HCT116 (cell line): ENCODE data around the gene GRIK4. TPM values are rescaled to one million over a fixed set of nuclear protein-coding genes. Genes with fewer than 3 reads are reported as not detected.

Source experiments
- ATAC-seq: fragments of 200-7000 bp; cut with Tn5 transposase; 2 replicates; pipeline ENCODE4 v1.9.1; 2020; ENCODE audit warnings: mild to moderate bottlenecking, moderate library complexity
- BruUV-seq: library from RNA; stranded (reverse); fragments of 400-500 nt; replicated peaks from 2 replicates; lab custom pipeline; 2021; lab: Mats Ljungman, UMichigan
- CTCF ChIA-PET: fragments of 300-600 bp; sonication (Branson Sonifier 250); formaldehyde crosslinking; loops from one replicate; lab custom pipeline; 2021; ENCODE audit warnings: antibody characterized with exemption; lab: Charles Lee
- POLR2A ChIA-PET: fragments of 300-600, 350-600 bp; sonication (Branson Sonifier 250); formaldehyde crosslinking; loops from one replicate; lab custom pipeline; 2021; ENCODE audit warnings: antibody characterized with exemption; lab: Charles Lee
- RAD21 ChIA-PET, 2 experiments: fragments of 300-600 bp; sonication (Branson Sonifier 250); formaldehyde crosslinking; loops; one replicate each; lab custom pipeline; 2023; ENCODE audit warnings: low total read pairs in 2 of 2; ENCODE audit not compliant: uncharacterized antibody in 2 of 2, unreplicated experiment in 2 of 2, low non-redundant PET in 1 of 2; lab: Charles Lee
- DNase-seq: peaks from one replicate; pipeline ENCODE4 v3.0.0-alpha.2; 2010; ENCODE audit warnings: low read depth, low spot score
- H2AFZ ChIP-seq: fragments of 200-600 bp; shearing (Covaris generic), sonication (generic); 2 replicates; pipeline ENCODE4 v1.6.1; 2017; ENCODE audit warnings: low read depth, mixed run types, mixed read lengths, antibody characterized with exemption, low read length; ENCODE audit not compliant: poor library complexity, severe bottlenecking
- H3K27ac ChIP-seq: 2 replicates; pipeline ENCODE4 v1.5.1; 2012; ENCODE audit warnings: low read depth, low read length
- H3K27me3 ChIP-seq: fragments of 200-600 bp; sonication (generic); 2 replicates; pipeline ENCODE4 v1.6.1; 2016; ENCODE audit warnings: mixed run types, low read length, mixed read lengths; ENCODE audit not compliant: insufficient read depth
- H3K36me3 ChIP-seq, 2 experiments: fragments of 200-500 bp in 1 of 2; fragments of 200-600 bp in 1 of 2; sonication (Bioruptor generic) in 1 of 2; sonication (generic) in 1 of 2; 2 replicates each; pipeline versions ENCODE4 v1.5.1 to v1.6.1; 2014 to 2016; ENCODE audit warnings: low read length in 2 of 2, inconsistent platforms in 1 of 2, mixed read lengths in 1 of 2, mixed run types in 1 of 2; ENCODE audit not compliant: insufficient read depth in 2 of 2, control insufficient read depth in 1 of 2
- H3K4me1 ChIP-seq, 2 experiments: fragments of 200-600 bp in 1 of 2; sonication (generic) in 1 of 2; 2 replicates each; pipeline versions ENCODE4 v1.5.1 to v1.6.1; 2012 to 2017; ENCODE audit warnings: low read length in 2 of 2, inconsistent platforms in 1 of 2, mild to moderate bottlenecking in 1 of 2, mixed read lengths in 1 of 2, mixed run types in 1 of 2, moderate library complexity in 1 of 2; ENCODE audit not compliant: insufficient read depth in 2 of 2, control insufficient read depth in 1 of 2
- H3K4me2 ChIP-seq: fragments of 200-600 bp; sonication (generic); 2 replicates; pipeline ENCODE4 v1.6.1; 2017; ENCODE audit warnings: mixed run types, low read length, mixed read lengths
- H3K4me3 ChIP-seq, 2 experiments: fragments of 200-600 bp in 1 of 2; sonication (generic) in 1 of 2; replicated peaks in 1 of 2; 2 replicates each; pipeline ENCODE4 v1.5.1; 2011 to 2016; ENCODE audit warnings: low read length in 2 of 2, control low read depth in 1 of 2, low read depth in 1 of 2, mild to moderate bottlenecking in 1 of 2, mixed read lengths in 1 of 2, mixed run types in 1 of 2
- H3K79me2 ChIP-seq: fragments of 200-600 bp; sonication (generic); 2 replicates; pipeline ENCODE4 v1.6.1; 2017; ENCODE audit warnings: mild to moderate bottlenecking, mixed run types, low read length, moderate library complexity, mixed read lengths; ENCODE audit not compliant: insufficient read depth
- H3K9ac ChIP-seq: fragments of 200-600 bp; sonication (generic); 2 replicates; pipeline ENCODE4 v1.6.1; 2016; ENCODE audit warnings: low read length, mixed read lengths
- H3K9me2 ChIP-seq: fragments of 200-600 bp; sonication (generic), shearing (Covaris generic); 2 replicates; pipeline ENCODE4 v1.6.1; 2017; ENCODE audit warnings: mixed run types, mild to moderate bottlenecking, moderate library complexity; ENCODE audit not compliant: insufficient read depth
- H3K9me3 ChIP-seq, 2 experiments: fragments of 200-500 bp in 1 of 2; fragments of 200-600 bp in 1 of 2; sonication (Bioruptor generic) in 1 of 2; sonication (generic) in 1 of 2; 2 replicates each; pipeline ENCODE4 v1.6.1; 2014 to 2017; ENCODE audit warnings: low read length in 2 of 2, mixed read lengths in 2 of 2, inconsistent platforms in 1 of 2, low read depth in 1 of 2, mild to moderate bottlenecking in 1 of 2, mixed run types in 1 of 2, moderate library complexity in 1 of 2; ENCODE audit not compliant: control insufficient read depth in 1 of 2, insufficient read depth in 1 of 2
- H4K20me1 ChIP-seq: fragments of 200-600 bp; sonication (generic), shearing (Covaris generic); 2 replicates; pipeline ENCODE4 v1.6.1; 2017; ENCODE audit warnings: mixed run types, mild to moderate bottlenecking, moderate library complexity; ENCODE audit not compliant: insufficient read depth
- ATF3 ChIP-seq: IDR thresholded peaks from 2 replicates; pipeline ENCODE4 v1.6.1; 2012
- CEBPB ChIP-seq: IDR thresholded peaks from 2 replicates; pipeline ENCODE4 v1.6.1; 2012; ENCODE audit warnings: low read depth
- CTCF ChIP-seq, 3 experiments: fragments of 200-600 bp in 1 of 3; sonication (generic) in 1 of 3; IDR thresholded peaks in 2 of 3; conservative IDR thresholded peaks in 1 of 3; 2 replicates each; pipeline ENCODE4 v1.5.1; 2012 to 2017; ENCODE audit warnings: low read depth in 2 of 3, low read length in 2 of 3, antibody characterized with exemption in 1 of 3, borderline replicate concordance in 1 of 3, control low read depth in 1 of 3, mild to moderate bottlenecking in 1 of 3, mixed read lengths in 1 of 3, mixed run types in 1 of 3, moderate library complexity in 1 of 3; ENCODE audit not compliant: insufficient read depth in 1 of 3
- ELF1 ChIP-seq: IDR thresholded peaks from 2 replicates; pipeline ENCODE4 v1.6.1; 2012; ENCODE audit warnings: low read depth, borderline replicate concordance
- EZH2 ChIP-seq: fragments of 200-600 bp; sonication (generic); IDR thresholded peaks from 2 replicates; pipeline ENCODE4 v1.6.1; 2017; ENCODE audit warnings: antibody characterized with exemption, mixed run types
- EZH2phosphoT487 ChIP-seq: fragments of 200-600 bp; IDR thresholded peaks from 2 replicates; pipeline ENCODE4 v1.6.1; 2018; ENCODE audit warnings: antibody characterized with exemption, borderline replicate concordance
- JUND ChIP-seq: IDR thresholded peaks from 2 replicates; pipeline ENCODE4 v1.6.1; 2012
- MAX ChIP-seq: IDR thresholded peaks from 2 replicates; pipeline ENCODE4 v1.6.1; 2012
- SRF ChIP-seq: IDR thresholded peaks from 2 replicates; pipeline ENCODE4 v1.6.1; 2012; ENCODE audit warnings: low read depth
- YY1 ChIP-seq: IDR thresholded peaks from 2 replicates; pipeline ENCODE4 v1.6.1; 2011; ENCODE audit warnings: low read length, low read depth, moderate library complexity, mild to moderate bottlenecking; ENCODE audit not compliant: insufficient replicate concordance; ENCODE audit errors: extremely low read depth
- ZFX ChIP-seq: fragments of 450-650 bp; IDR thresholded peaks from 2 replicates; pipeline ENCODE4 v1.6.1; 2017
- ZNF274 ChIP-seq: fragments of 200-500 bp; sonication (Bioruptor generic); IDR thresholded peaks from 2 replicates; pipeline ENCODE4 v1.6.1; 2014; ENCODE audit warnings: mild to moderate bottlenecking, low read depth, low read length, inconsistent platforms
- intact Hi-C: fragments of 100-400 bp; cut with micrococcal nuclease; formaldehyde crosslinking; loops from 2 replicates; pipeline ENCODE4 v1.10.0; 2022
- total RNA-seq: library from RNA; stranded (reverse); gene quantifications from one replicate; pipeline ENCODE4 v1.2.1, GENCODE V29; 2021; ENCODE audit not compliant: unreplicated experiment
- TF ChIP-seq, protein P1 (sequence below): IDR thresholded peaks from 2 replicates; pipeline ENCODE4 v1.6.1; 2012; ENCODE audit warnings: low read depth

GRIK4 gene
- total RNA-seq, 1 experiment from 2014 or later: 0.52 TPM

DNA sequence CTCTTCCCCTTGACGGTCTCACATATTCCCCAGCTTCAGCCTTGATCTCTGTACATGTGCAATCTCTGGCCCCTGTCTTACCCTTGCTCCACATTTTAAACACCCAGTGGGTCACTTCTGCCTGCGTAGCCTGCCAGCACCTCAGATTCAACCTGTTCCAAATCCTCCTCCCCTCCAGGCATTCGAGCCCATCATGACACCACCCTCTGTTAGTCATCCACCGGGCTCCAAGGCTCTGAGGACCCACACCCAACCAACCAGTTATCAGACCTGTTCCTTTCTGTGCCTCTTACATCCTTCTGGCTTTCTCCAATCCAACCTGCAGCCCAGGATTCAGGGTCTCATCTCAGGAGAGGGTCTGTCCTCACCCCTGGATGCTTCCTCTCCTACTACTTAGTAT lies 392.6 kb downstream of the GRIK4 start:
- Histone ChIP-seq H3K9me2 (no peaks in the 10 kb centered on the region), H3K79me2 (no peaks in the 10 kb centered on the region), H3K9me3 (no peaks in the 10 kb centered on the region), H3K27ac (no peak overlapping the region), H3K9ac (no peak overlapping the region), H3K36me3 (no peaks in the 10 kb centered on the region), H3K27me3 (peaks cover 48% of the 10 kb centered on the region; the same call in 1 of the 2 replicates), H4K20me1 (no peaks in the 10 kb centered on the region), H2AFZ (no peak overlapping the region), H3K4me2 (no peak overlapping the region), H3K4me3 (no peak overlapping the region), H3K4me1 (peaks cover 0 to 8% of the 10 kb centered on the region in 2 experiments; a peak in 1 of 4 replicates)
- ChIA-PET RAD21 (no interaction called here), POLR2A (no interaction called here), CTCF (no interaction called here)
- DNase-seq: no peak
- no peak for ATAC-seq
- TF ChIP-seq ZFX (no peak), CEBPB (no peak), EZH2 (no peak), MAX (no peak), YY1 (no peak), SRF (no peak), JUND (no peak), ATF3 (no peak), ELF1 (no peak), EZH2phosphoT487 (no peak), ZNF274 (no peak), CTCF (IDR thresholded peaks at IDR 0.05 in 2 of 3, conservative IDR thresholded peaks at IDR 0.05 in 1 of 3; ENCODE audit: borderline replicate concordance in 1 of 3, insufficient read depth in 1 of 3, low read depth in 2 of 3, low read length in 2 of 3) (no peak)
- TF ChIP-seq, protein P1, sequence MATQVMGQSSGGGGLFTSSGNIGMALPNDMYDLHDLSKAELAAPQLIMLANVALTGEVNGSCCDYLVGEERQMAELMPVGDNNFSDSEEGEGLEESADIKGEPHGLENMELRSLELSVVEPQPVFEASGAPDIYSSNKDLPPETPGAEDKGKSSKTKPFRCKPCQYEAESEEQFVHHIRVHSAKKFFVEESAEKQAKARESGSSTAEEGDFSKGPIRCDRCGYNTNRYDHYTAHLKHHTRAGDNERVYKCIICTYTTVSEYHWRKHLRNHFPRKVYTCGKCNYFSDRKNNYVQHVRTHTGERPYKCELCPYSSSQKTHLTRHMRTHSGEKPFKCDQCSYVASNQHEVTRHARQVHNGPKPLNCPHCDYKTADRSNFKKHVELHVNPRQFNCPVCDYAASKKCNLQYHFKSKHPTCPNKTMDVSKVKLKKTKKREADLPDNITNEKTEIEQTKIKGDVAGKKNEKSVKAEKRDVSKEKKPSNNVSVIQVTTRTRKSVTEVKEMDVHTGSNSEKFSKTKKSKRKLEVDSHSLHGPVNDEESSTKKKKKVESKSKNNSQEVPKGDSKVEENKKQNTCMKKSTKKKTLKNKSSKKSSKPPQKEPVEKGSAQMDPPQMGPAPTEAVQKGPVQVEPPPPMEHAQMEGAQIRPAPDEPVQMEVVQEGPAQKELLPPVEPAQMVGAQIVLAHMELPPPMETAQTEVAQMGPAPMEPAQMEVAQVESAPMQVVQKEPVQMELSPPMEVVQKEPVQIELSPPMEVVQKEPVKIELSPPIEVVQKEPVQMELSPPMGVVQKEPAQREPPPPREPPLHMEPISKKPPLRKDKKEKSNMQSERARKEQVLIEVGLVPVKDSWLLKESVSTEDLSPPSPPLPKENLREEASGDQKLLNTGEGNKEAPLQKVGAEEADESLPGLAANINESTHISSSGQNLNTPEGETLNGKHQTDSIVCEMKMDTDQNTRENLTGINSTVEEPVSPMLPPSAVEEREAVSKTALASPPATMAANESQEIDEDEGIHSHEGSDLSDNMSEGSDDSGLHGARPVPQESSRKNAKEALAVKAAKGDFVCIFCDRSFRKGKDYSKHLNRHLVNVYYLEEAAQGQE: no peak
- no TSS peak for BruUV-seq
- intact Hi-C loops: no loop called here
